NCI-H446 (cell line): ENCODE data around the gene SLCO3A1.
"Not testable (repeated sequence)": the region's sequence is repeated elsewhere in the genome, so short reads cannot be mapped to it uniquely, and the experiment has no call there.

Source experiments
- DNase-seq, 2 experiments: peaks; one replicate each; lab custom pipeline; 2025; lab: John Stamatoyannopoulos, UW

The SLCO3A1 gene

GRCh38 chr15:91940496-91941381 lies 87.2 kb downstream of the SLCO3A1 start:
- no peak for DNase-seq

GRCh38 chr15:91941871-91942658 lies 88.6 kb downstream of the SLCO3A1 start:
- no peak for DNase-seq

- peak; percentile 49 to 59 for DNase-seq
Measured at GRCh38 chr15:91942720-91943394, 89.3 kb downstream of the SLCO3A1 start.

GRCh38 chr15:91944331-91944730 lies 90.8 kb downstream of the SLCO3A1 start:
- DNase-seq: no peak

- no peak for DNase-seq
Measured at GRCh38 chr15:91945385-91945784, 91.9 kb downstream of the SLCO3A1 start.

- peak in 1 of 2 experiments; percentile 18 for DNase-seq
Measured at GRCh38 chr15:91946075-91946474, 92.6 kb downstream of the SLCO3A1 start.

GRCh38 chr15:91946581-91947292 lies 93.2 kb downstream of the SLCO3A1 start:
- DNase-seq: no peak

- DNase-seq: no peak
Measured at GRCh38 chr15:91947293-91947679, 93.8 kb downstream of the SLCO3A1 start.

GRCh38 chr15:91947683-91948608 lies 94.4 kb downstream of the SLCO3A1 start:
- peak in 1 of 2 experiments; percentile 58 for DNase-seq

- DNase-seq: no peak
Measured at GRCh38 chr15:91949361-91949760, 95.9 kb downstream of the SLCO3A1 start.

GRCh38 chr15:91950054-91950453 lies 96.5 kb downstream of the SLCO3A1 start:
- no peak for DNase-seq

GRCh38 chr15:91950631-91951329 lies 97.3 kb downstream of the SLCO3A1 start:
- no peak for DNase-seq

- DNase-seq: no peak
Measured at GRCh38 chr15:91952216-91952615, 98.7 kb downstream of the SLCO3A1 start.

GRCh38 chr15:91953432-91953831 lies 99.9 kb downstream of the SLCO3A1 start:
- no peak for DNase-seq

- no peak for DNase-seq
Measured at GRCh38 chr15:91954292-91954691, 100.8 kb downstream of the SLCO3A1 start.

- DNase-seq: no peak
Measured at GRCh38 chr15:91956026-91956723, 102.7 kb downstream of the SLCO3A1 start.

- DNase-seq: no peak
Measured at GRCh38 chr15:91961357-91961756, 107.8 kb downstream of the SLCO3A1 start.

- not testable (repeated sequence) for DNase-seq
Measured at GRCh38 chr15:91963747-91964146, 110.2 kb downstream of the SLCO3A1 start.

- peak in 1 of 2 experiments; percentile 23 for DNase-seq
Measured at GRCh38 chr15:91965501-91966193, 112.1 kb downstream of the SLCO3A1 start.
